Smooth muscle cell (in vitro differentiated cells): ENCODE data around the gene ZNF597. TPM values are rescaled to one million over a fixed set of nuclear protein-coding genes. Genes with fewer than 3 reads are reported as not detected.

Experiments used
- DNase-seq: peaks from one replicate; lab custom pipeline; 2025; ENCODE audit not compliant: unreplicated experiment; lab: John Stamatoyannopoulos, UW
- H2AFZ ChIP-seq: fragments of 200-600 bp; sonication (generic); 2 replicates; pipeline ENCODE4 v1.6.0; 2016; ENCODE audit warnings: antibody characterized with exemption, low read depth, mild to moderate bottlenecking
- H3F3A ChIP-seq: fragments of 200-600 bp; sonication (generic); 2 replicates; pipeline ENCODE4 v1.6.0; 2017; ENCODE audit warnings: antibody characterized with exemption, low read depth
- H3K27ac ChIP-seq: fragments of 200-600 bp; sonication (generic); 2 replicates; pipeline ENCODE4 v1.5.1; 2016; ENCODE audit warnings: low read depth, mild to moderate bottlenecking
- H3K27me3 ChIP-seq: fragments of 200-600 bp; sonication (generic); 2 replicates; pipeline ENCODE4 v1.6.1; 2016; ENCODE audit warnings: low read depth, mild to moderate bottlenecking
- H3K36me3 ChIP-seq: fragments of 200-600 bp; sonication (generic); 2 replicates; pipeline ENCODE4 v1.5.1; 2016; ENCODE audit warnings: low read depth
- H3K4me1 ChIP-seq: fragments of 200-600 bp; sonication (generic); 2 replicates; pipeline ENCODE4 v1.5.1; 2016; ENCODE audit warnings: low read depth
- H3K4me2 ChIP-seq: fragments of 200-600 bp; sonication (generic); 2 replicates; pipeline ENCODE4 v1.6.0; 2016; ENCODE audit warnings: mild to moderate bottlenecking
- H3K4me3 ChIP-seq: fragments of 200-600 bp; sonication (generic); 2 replicates; pipeline ENCODE4 v1.5.1; 2016; ENCODE audit warnings: mild to moderate bottlenecking
- H3K79me2 ChIP-seq: fragments of 200-600 bp; sonication (generic); 2 replicates; pipeline ENCODE4 v1.6.0; 2016; ENCODE audit warnings: low read depth, mild to moderate bottlenecking
- H3K9ac ChIP-seq: fragments of 200-600 bp; sonication (generic); 2 replicates; pipeline ENCODE4 v1.6.0; 2016; ENCODE audit warnings: low read depth
- H3K9me3 ChIP-seq: fragments of 200-600 bp; sonication (generic); replicated peaks from 2 replicates; pipeline ENCODE4 v1.5.1; 2016; ENCODE audit warnings: low read depth
- H4K20me1 ChIP-seq: fragments of 200-600 bp; sonication (generic); 2 replicates; pipeline ENCODE4 v1.6.0; 2016; ENCODE audit warnings: low read depth
- WGBS: methylation state at CpG from one replicate; pipeline ENCODE4 v1.1.7; 2016; ENCODE audit warnings: low lambda C conversion rate; 5-methylcytosine and 5-hydroxymethylcytosine counted together
- polyA plus RNA-seq: library from polyadenylated mRNA; unstranded; fragments of >200 nt; fragmentation: Nextera tagmentation; extraction: Ambion mirVana; gene quantifications from 2 replicates; pipeline ENCODE4 v1.2.1, GENCODE V29; 2016
- total RNA-seq: library from RNA; depleted of rRNA; stranded (reverse); fragments of >200 nt; gene quantifications from 2 replicates; pipeline ENCODE4 v1.2.3, GENCODE V29; 2014
- TF ChIP-seq, protein P1 (sequence below): fragments of 200-600 bp; sonication (generic); IDR thresholded peaks from 2 replicates; pipeline ENCODE4 v1.5.1; 2017; ENCODE audit warnings: borderline replicate concordance, mild to moderate bottlenecking, antibody characterized with exemption; ENCODE audit not compliant: insufficient read depth, poor library complexity, severe bottlenecking

The ZNF597 gene
- total and polyA plus RNA-seq, 2 experiments from 2014 or later: 6.7 to 12.5 TPM

DNA sequence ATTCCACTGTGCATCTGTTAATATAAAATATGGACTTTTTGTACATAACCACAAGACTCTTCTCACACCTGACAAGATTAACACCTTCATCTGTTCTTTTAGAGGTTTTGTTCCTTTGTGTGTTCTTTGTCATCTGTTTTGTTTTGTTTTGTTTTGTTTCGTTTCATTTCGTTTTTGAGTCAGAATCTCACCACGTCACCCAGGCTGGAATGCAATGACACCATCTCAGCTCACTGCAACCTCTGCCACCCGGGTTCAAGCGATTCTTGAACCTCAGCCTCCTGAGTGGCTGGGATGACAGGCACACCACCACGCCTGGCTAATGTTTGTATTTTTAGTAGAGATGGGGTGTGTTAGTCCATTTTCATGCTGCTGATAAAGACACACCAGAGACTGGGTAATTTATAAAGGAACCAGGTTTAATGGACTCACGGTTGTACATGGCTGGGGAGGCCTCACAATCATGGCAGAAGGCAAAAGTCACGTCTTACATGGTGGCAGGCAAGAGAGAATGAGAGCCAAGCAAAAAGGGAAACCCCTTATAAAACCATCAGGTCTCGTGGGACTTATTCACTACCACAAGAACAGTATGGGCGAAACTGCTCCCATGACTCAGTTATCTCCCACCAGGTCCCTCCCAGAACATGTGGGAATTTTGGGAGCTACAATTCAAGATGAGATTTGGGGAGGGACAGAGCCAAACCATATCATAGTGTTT is 29.7 kb upstream of the ZNF597 start:
- no peaks in the 10 kb centered on the region for H3K4me1 ChIP-seq
- no peaks in the 10 kb centered on the region for H3K9me3 ChIP-seq
- H3K79me2 ChIP-seq: peaks cover 95% of the 10 kb centered on the region
- WGBS: 86% methylated on average over 10 of the region's 10 CpGs
- H3F3A ChIP-seq: no peaks in the 10 kb centered on the region
- no peak overlapping the region for H2AFZ ChIP-seq
- H3K27me3 ChIP-seq: no peaks in the 10 kb centered on the region
- H3K36me3 ChIP-seq: no peaks in the 10 kb centered on the region
- no peak overlapping the region for H3K9ac ChIP-seq
- DNase-seq: no peak
- TF ChIP-seq, protein P1, sequence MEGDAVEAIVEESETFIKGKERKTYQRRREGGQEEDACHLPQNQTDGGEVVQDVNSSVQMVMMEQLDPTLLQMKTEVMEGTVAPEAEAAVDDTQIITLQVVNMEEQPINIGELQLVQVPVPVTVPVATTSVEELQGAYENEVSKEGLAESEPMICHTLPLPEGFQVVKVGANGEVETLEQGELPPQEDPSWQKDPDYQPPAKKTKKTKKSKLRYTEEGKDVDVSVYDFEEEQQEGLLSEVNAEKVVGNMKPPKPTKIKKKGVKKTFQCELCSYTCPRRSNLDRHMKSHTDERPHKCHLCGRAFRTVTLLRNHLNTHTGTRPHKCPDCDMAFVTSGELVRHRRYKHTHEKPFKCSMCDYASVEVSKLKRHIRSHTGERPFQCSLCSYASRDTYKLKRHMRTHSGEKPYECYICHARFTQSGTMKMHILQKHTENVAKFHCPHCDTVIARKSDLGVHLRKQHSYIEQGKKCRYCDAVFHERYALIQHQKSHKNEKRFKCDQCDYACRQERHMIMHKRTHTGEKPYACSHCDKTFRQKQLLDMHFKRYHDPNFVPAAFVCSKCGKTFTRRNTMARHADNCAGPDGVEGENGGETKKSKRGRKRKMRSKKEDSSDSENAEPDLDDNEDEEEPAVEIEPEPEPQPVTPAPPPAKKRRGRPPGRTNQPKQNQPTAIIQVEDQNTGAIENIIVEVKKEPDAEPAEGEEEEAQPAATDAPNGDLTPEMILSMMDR: no peak
- H4K20me1 ChIP-seq: peaks cover 100% of the 10 kb centered on the region
- H3K4me3 ChIP-seq: no peak overlapping the region
- no peak overlapping the region for H3K27ac ChIP-seq
- H3K4me2 ChIP-seq: no peak overlapping the region

GRCh38 chr16:3471518-3472176 is 28.3 kb upstream of the ZNF597 start:
- Histone ChIP-seq H3K4me2 (no peak overlapping the region), H3K9ac (no peak overlapping the region), H3K79me2 (peaks cover 99% of the 10 kb centered on the region), H3F3A (no peaks in the 10 kb centered on the region), H3K4me3 (no peak overlapping the region), H3K4me1 (no peaks in the 10 kb centered on the region), H3K36me3 (no peaks in the 10 kb centered on the region), H4K20me1 (peaks cover 100% of the 10 kb centered on the region), H2AFZ (no peak overlapping the region), H3K9me3 (no peaks in the 10 kb centered on the region), H3K27me3 (no peaks in the 10 kb centered on the region), H3K27ac (no peak overlapping the region)
- no peak for DNase-seq
- 95% methylated on average over 20 of the region's 20 CpGs for WGBS
- TF ChIP-seq, protein P1: no peak

- Histone ChIP-seq H3K4me2 (no peak overlapping the region), H3K4me3 (no peak overlapping the region), H3K9ac (no peak overlapping the region), H3K36me3 (no peaks in the 10 kb centered on the region), H3K79me2 (peaks cover 99% of the 10 kb centered on the region), H2AFZ (no peak overlapping the region), H3F3A (no peaks in the 10 kb centered on the region), H4K20me1 (peaks cover 100% of the 10 kb centered on the region), H3K9me3 (no peaks in the 10 kb centered on the region), H3K4me1 (no peaks in the 10 kb centered on the region), H3K27me3 (no peaks in the 10 kb centered on the region), H3K27ac (no peak overlapping the region)
- no peak for DNase-seq
- WGBS: 86% methylated on average over 9 of the region's 9 CpGs
- TF ChIP-seq, protein P1: no peak
These were observed 27.4 kb upstream of the ZNF597 start for GRCh38 chr16:3470723-3471122.
